ENCODE results near the gene GPR146. TPM values are rescaled to one million over a fixed set of nuclear protein-coding genes. Genes with fewer than 3 reads are reported as not detected.

The GPR146 gene
- polyA plus RNA-seq, 1 donor, result 4.0 TPM

- Histone ChIP-seq H3K4me1 (ENCODE audit: control insufficient read depth, insufficient read depth, low read length) (peaks cover 11% of the 10 kb centered on the region), H3K27ac (ENCODE audit: low read length) (no peak overlapping the region), H3K4me3 (ENCODE audit: low read length) (no peak overlapping the region), H3K27me3 (ENCODE audit: control insufficient read depth, insufficient read depth, low read length) (peaks cover 6% of the 10 kb centered on the region), H3K9me3 (ENCODE audit: control insufficient read depth, low read depth, low read length) (peaks cover 15% of the 10 kb centered on the region), H3K36me3 (ENCODE audit: control insufficient read depth, insufficient read depth, low read length) (no peaks in the 10 kb centered on the region)
- no CpG with 5 or more reads among the region's 9 CpGs for WGBS (ENCODE audit: insufficient coverage, low lambda C conversion rate)
- DNase-seq, result no peak
Observed at GRCh38 chr7:1061180-1061579, 16.8 kb downstream of the GPR146 start.

- Histone ChIP-seq H3K27me3 (ENCODE audit: control insufficient read depth, insufficient read depth, low read length) (peaks cover 6% of the 10 kb centered on the region), H3K9me3 (ENCODE audit: control insufficient read depth, low read depth, low read length) (peaks cover 12% of the 10 kb centered on the region), H3K4me3 (ENCODE audit: low read length) (no peak overlapping the region), H3K27ac (ENCODE audit: low read length) (no peak overlapping the region), H3K36me3 (ENCODE audit: control insufficient read depth, insufficient read depth, low read length) (no peaks in the 10 kb centered on the region), H3K4me1 (ENCODE audit: control insufficient read depth, insufficient read depth, low read length) (peaks cover 11% of the 10 kb centered on the region)
- WGBS (ENCODE audit: insufficient coverage, low lambda C conversion rate), result 97% methylated on average over 4 of the region's 33 CpGs
- no peak for DNase-seq
Observed at GRCh38 chr7:1062296-1063294, 18.2 kb downstream of the GPR146 start.

- DNase-seq, result no peak
- no CpG with 5 or more reads among the region's 21 CpGs for WGBS (ENCODE audit: insufficient coverage, low lambda C conversion rate)
- H3K9me3 ChIP-seq (ENCODE audit: control insufficient read depth, low read depth, low read length), result peaks cover 5% of the 10 kb centered on the region
Observed at GRCh38 chr7:1063361-1063760, 19.0 kb downstream of the GPR146 start.

GRCh38 chr7:1064581-1064980 lies 20.2 kb downstream of the GPR146 start:
- no peak for DNase-seq
- Histone ChIP-seq H3K4me3 (ENCODE audit: low read length) (no peak overlapping the region), H3K4me1 (ENCODE audit: control insufficient read depth, insufficient read depth, low read length) (peaks cover 11% of the 10 kb centered on the region), H3K27me3 (ENCODE audit: control insufficient read depth, insufficient read depth, low read length) (peaks cover 6% of the 10 kb centered on the region), H3K36me3 (ENCODE audit: control insufficient read depth, insufficient read depth, low read length) (no peaks in the 10 kb centered on the region), H3K27ac (ENCODE audit: low read length) (no peak overlapping the region), H3K9me3 (ENCODE audit: control insufficient read depth, low read depth, low read length) (no peaks in the 10 kb centered on the region)
- no CpG with 5 or more reads among the region's 13 CpGs for WGBS (ENCODE audit: insufficient coverage, low lambda C conversion rate)

More at GRCh38 chr7:1063361-1063760, 19.0 kb downstream of the GPR146 start:
- H3K27ac ChIP-seq (ENCODE audit: low read length), result no peak overlapping the region
- H3K4me3 ChIP-seq (ENCODE audit: low read length), result no peak overlapping the region
- H3K4me1 ChIP-seq (ENCODE audit: control insufficient read depth, insufficient read depth, low read length), result peaks cover 11% of the 10 kb centered on the region
- H3K36me3 ChIP-seq (ENCODE audit: control insufficient read depth, insufficient read depth, low read length), result no peaks in the 10 kb centered on the region
- H3K27me3 ChIP-seq (ENCODE audit: control insufficient read depth, insufficient read depth, low read length), result peaks cover 6% of the 10 kb centered on the region

GRCh38 chr7:1065263-1065584 lies 20.9 kb downstream of the GPR146 start:
- Histone ChIP-seq H3K36me3 (ENCODE audit: control insufficient read depth, insufficient read depth, low read length) (no peaks in the 10 kb centered on the region), H3K27me3 (ENCODE audit: control insufficient read depth, insufficient read depth, low read length) (peaks cover 3% of the 10 kb centered on the region), H3K4me3 (ENCODE audit: low read length) (no peak overlapping the region), H3K27ac (ENCODE audit: low read length) (no peak overlapping the region), H3K4me1 (ENCODE audit: control insufficient read depth, insufficient read depth, low read length) (peaks cover 8% of the 10 kb centered on the region), H3K9me3 (ENCODE audit: control insufficient read depth, low read depth, low read length) (no peaks in the 10 kb centered on the region)
- no CpG with 5 or more reads among the region's 12 CpGs for WGBS (ENCODE audit: insufficient coverage, low lambda C conversion rate)
- DNase-seq, result no peak

- no peaks in the 10 kb centered on the region for H3K36me3 ChIP-seq (ENCODE audit: control insufficient read depth, insufficient read depth, low read length)
- DNase-seq, result peak; percentile 61 to 71
- no peak overlapping the region for H3K4me3 ChIP-seq (ENCODE audit: low read length)
- peaks cover 3% of the 10 kb centered on the region for H3K4me1 ChIP-seq (ENCODE audit: control insufficient read depth, insufficient read depth, low read length)
- H3K27me3 ChIP-seq (ENCODE audit: control insufficient read depth, insufficient read depth, low read length), result no peaks in the 10 kb centered on the region
- H3K9me3 ChIP-seq (ENCODE audit: control insufficient read depth, low read depth, low read length), result peaks cover 4% of the 10 kb centered on the region
- H3K27ac ChIP-seq (ENCODE audit: low read length), result no peak overlapping the region
- no CpG with 5 or more reads among the region's 48 CpGs for WGBS (ENCODE audit: insufficient coverage, low lambda C conversion rate)
Observed at GRCh38 chr7:1065585-1066241, 21.4 kb downstream of the GPR146 start.

- Histone ChIP-seq H3K4me3 (ENCODE audit: low read length) (no peak overlapping the region), H3K4me1 (ENCODE audit: control insufficient read depth, insufficient read depth, low read length) (no peaks in the 10 kb centered on the region), H3K9me3 (ENCODE audit: control insufficient read depth, low read depth, low read length) (peaks cover 5% of the 10 kb centered on the region), H3K27me3 (ENCODE audit: control insufficient read depth, insufficient read depth, low read length) (no peaks in the 10 kb centered on the region), H3K27ac (ENCODE audit: low read length) (no peak overlapping the region), H3K36me3 (ENCODE audit: control insufficient read depth, insufficient read depth, low read length) (no peaks in the 10 kb centered on the region)
- WGBS (ENCODE audit: insufficient coverage, low lambda C conversion rate), result no CpG with 5 or more reads among the region's 21 CpGs
- no peak for DNase-seq
Observed at GRCh38 chr7:1066242-1066588, 21.9 kb downstream of the GPR146 start.

- no CpG with 5 or more reads among the region's 14 CpGs for WGBS (ENCODE audit: insufficient coverage, low lambda C conversion rate)
Observed at GRCh38 chr7:1068013-1068412, 23.7 kb downstream of the GPR146 start.

GRCh38 chr7:1068619-1069018 lies 24.3 kb downstream of the GPR146 start:
- peaks cover 5% of the 10 kb centered on the region for H3K9me3 ChIP-seq (ENCODE audit: control insufficient read depth, low read depth, low read length)
- no peak overlapping the region for H3K4me3 ChIP-seq (ENCODE audit: low read length)
- no peaks in the 10 kb centered on the region for H3K36me3 ChIP-seq (ENCODE audit: control insufficient read depth, insufficient read depth, low read length)
- no peaks in the 10 kb centered on the region for H3K27me3 ChIP-seq (ENCODE audit: control insufficient read depth, insufficient read depth, low read length)
- H3K4me1 ChIP-seq (ENCODE audit: control insufficient read depth, insufficient read depth, low read length), result no peaks in the 10 kb centered on the region
- DNase-seq, result no peak
- H3K27ac ChIP-seq (ENCODE audit: low read length), result no peak overlapping the region
- no CpG with 5 or more reads among the region's 11 CpGs for WGBS (ENCODE audit: insufficient coverage, low lambda C conversion rate)

More at GRCh38 chr7:1068013-1068412, 23.7 kb downstream of the GPR146 start:
- Histone ChIP-seq H3K4me3 (ENCODE audit: low read length) (no peak overlapping the region), H3K4me1 (ENCODE audit: control insufficient read depth, insufficient read depth, low read length) (no peaks in the 10 kb centered on the region), H3K9me3 (ENCODE audit: control insufficient read depth, low read depth, low read length) (peaks cover 5% of the 10 kb centered on the region), H3K27me3 (ENCODE audit: control insufficient read depth, insufficient read depth, low read length) (no peaks in the 10 kb centered on the region), H3K27ac (ENCODE audit: low read length) (no peak overlapping the region), H3K36me3 (ENCODE audit: control insufficient read depth, insufficient read depth, low read length) (no peaks in the 10 kb centered on the region)
- DNase-seq, result no peak

GRCh38 chr7:1070544-1071011 lies 26.2 kb downstream of the GPR146 start:
- H3K9me3 ChIP-seq (ENCODE audit: control insufficient read depth, low read depth, low read length), result peaks cover 5% of the 10 kb centered on the region
- WGBS (ENCODE audit: insufficient coverage, low lambda C conversion rate), result no CpG with 5 or more reads among the region's 42 CpGs
- no peaks in the 10 kb centered on the region for H3K4me1 ChIP-seq (ENCODE audit: control insufficient read depth, insufficient read depth, low read length)
- H3K27ac ChIP-seq (ENCODE audit: low read length), result no peak overlapping the region
- no peaks in the 10 kb centered on the region for H3K27me3 ChIP-seq (ENCODE audit: control insufficient read depth, insufficient read depth, low read length)
- no peak overlapping the region for H3K4me3 ChIP-seq (ENCODE audit: low read length)
- no peaks in the 10 kb centered on the region for H3K36me3 ChIP-seq (ENCODE audit: control insufficient read depth, insufficient read depth, low read length)
- no peak for DNase-seq

Measured in large intestine (tissue), 3 donors.